ENCODE data around the gene RPP14.

The RPP14 gene

GRCh38 chr3:58352626-58353025, 46.6 kb downstream of the RPP14 start:
- no peak for TF ChIP-seq GLIS3 (CRISPR knock-in tag; IDR thresholded peaks at IDR 0.05)
- TF ChIP-seq, protein P1, sequence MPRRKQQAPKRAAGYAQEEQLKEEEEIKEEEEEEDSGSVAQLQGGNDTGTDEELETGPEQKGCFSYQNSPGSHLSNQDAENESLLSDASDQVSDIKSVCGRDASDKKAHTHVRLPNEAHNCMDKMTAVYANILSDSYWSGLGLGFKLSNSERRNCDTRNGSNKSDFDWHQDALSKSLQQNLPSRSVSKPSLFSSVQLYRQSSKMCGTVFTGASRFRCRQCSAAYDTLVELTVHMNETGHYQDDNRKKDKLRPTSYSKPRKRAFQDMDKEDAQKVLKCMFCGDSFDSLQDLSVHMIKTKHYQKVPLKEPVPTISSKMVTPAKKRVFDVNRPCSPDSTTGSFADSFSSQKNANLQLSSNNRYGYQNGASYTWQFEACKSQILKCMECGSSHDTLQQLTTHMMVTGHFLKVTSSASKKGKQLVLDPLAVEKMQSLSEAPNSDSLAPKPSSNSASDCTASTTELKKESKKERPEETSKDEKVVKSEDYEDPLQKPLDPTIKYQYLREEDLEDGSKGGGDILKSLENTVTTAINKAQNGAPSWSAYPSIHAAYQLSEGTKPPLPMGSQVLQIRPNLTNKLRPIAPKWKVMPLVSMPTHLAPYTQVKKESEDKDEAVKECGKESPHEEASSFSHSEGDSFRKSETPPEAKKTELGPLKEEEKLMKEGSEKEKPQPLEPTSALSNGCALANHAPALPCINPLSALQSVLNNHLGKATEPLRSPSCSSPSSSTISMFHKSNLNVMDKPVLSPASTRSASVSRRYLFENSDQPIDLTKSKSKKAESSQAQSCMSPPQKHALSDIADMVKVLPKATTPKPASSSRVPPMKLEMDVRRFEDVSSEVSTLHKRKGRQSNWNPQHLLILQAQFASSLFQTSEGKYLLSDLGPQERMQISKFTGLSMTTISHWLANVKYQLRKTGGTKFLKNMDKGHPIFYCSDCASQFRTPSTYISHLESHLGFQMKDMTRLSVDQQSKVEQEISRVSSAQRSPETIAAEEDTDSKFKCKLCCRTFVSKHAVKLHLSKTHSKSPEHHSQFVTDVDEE (CRISPR knock-in tag; IDR thresholded peaks at IDR 0.05) = no peak
- no peak for TF ChIP-seq ZC3H10 (CRISPR knock-in tag; IDR thresholded peaks at IDR 0.05)
- no peak for TF ChIP-seq ZFP3 (CRISPR knock-in tag; IDR thresholded peaks at IDR 0.05)
- no peak for TF ChIP-seq ZNF8 (CRISPR knock-in tag; IDR thresholded peaks at IDR 0.05)
- no peak for TF ChIP-seq BACH2 (CRISPR knock-in tag; IDR thresholded peaks at IDR 0.05; ENCODE audit: borderline replicate concordance)
- no peak for TF ChIP-seq POU6F1 (CRISPR knock-in tag; IDR thresholded peaks at IDR 0.05; ENCODE audit: borderline replicate concordance, low read depth)
- TF ChIP-seq ARNTL (CRISPR knock-in tag; IDR thresholded peaks at IDR 0.05; ENCODE audit: borderline replicate concordance, low read depth) = no peak
- TF ChIP-seq CREB5 (CRISPR knock-in tag; IDR thresholded peaks at IDR 0.05; ENCODE audit: low read depth) = no peak
- no peak for TF ChIP-seq ZFP30 (CRISPR knock-in tag; IDR thresholded peaks at IDR 0.05)
- no peak for TF ChIP-seq ESRRG (CRISPR knock-in tag; IDR thresholded peaks at IDR 0.05)

DNA sequence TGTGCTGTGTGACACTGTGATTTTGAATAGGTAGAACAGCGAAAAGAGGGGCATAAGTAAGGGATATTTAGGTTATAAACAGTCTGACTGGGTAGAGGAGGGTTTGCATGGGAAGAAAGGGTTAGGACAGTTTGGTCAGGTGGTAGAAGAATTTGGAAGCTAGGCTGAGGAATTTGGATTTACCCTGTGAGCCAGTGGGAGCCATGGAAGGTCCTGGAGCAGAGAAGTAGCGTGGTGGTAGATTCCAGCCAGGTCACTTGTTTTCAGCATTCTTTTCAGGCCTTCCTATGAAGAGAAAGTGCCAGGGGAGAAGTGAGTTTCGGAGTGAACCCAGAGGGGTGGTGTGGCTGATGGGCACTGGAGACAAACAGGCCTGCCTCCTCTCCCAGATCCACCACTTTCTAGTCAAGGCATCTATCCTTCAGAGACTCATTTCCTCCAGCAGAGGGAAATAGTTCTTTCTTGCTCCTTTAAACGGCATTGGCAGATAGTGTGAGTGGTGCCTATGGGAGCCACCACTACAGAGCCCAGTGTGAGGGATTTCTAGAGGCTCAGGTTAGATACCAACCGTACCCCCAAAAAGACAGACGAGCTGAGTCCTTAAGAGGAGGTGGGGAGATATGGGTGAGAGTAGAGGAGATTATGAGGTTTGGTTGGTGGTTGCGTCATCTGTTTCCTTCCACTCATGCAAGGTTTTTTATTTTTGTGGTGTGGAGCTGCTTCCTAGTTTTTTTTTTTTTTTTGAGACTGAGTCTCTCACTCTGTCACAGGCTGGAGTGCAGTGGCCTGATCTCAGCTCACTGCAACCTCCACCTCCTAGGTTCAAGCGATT, 47.9 kb downstream of the RPP14 start:
- TF ChIP-seq TOX (CRISPR knock-in tag; IDR thresholded peaks at IDR 0.05; ENCODE audit: borderline replicate concordance) (no peak), ISL1 (CRISPR knock-in tag; IDR thresholded peaks at IDR 0.05) (no peak), ZNF70 (CRISPR knock-in tag; IDR thresholded peaks at IDR 0.05) (no peak), SNAI2 (CRISPR knock-in tag; IDR thresholded peaks at IDR 0.05) (no peak), ZNF565 (CRISPR knock-in tag; conservative IDR thresholded peaks at IDR 0.05; ENCODE audit: low read depth) (no peak), ZFP30 (CRISPR knock-in tag; IDR thresholded peaks at IDR 0.05) (no peak), ARNTL (CRISPR knock-in tag; IDR thresholded peaks at IDR 0.05; ENCODE audit: borderline replicate concordance, low read depth) (no peak), BACH2 (CRISPR knock-in tag; IDR thresholded peaks at IDR 0.05; ENCODE audit: borderline replicate concordance) (no peak), TCF4 (CRISPR knock-in tag; IDR thresholded peaks at IDR 0.05; ENCODE audit: borderline replicate concordance) (no peak), CREB5 (CRISPR knock-in tag; IDR thresholded peaks at IDR 0.05; ENCODE audit: low read depth) (no peak), ESRRG (CRISPR knock-in tag; IDR thresholded peaks at IDR 0.05) (no peak), ZC3H10 (CRISPR knock-in tag; IDR thresholded peaks at IDR 0.05) (no peak), RARB (CRISPR knock-in tag; IDR thresholded peaks at IDR 0.05) (no peak), POU6F1 (CRISPR knock-in tag; IDR thresholded peaks at IDR 0.05; ENCODE audit: borderline replicate concordance, low read depth) (no peak), PPARA (CRISPR knock-in tag; IDR thresholded peaks at IDR 0.05; ENCODE audit: borderline replicate concordance) (no peak), ZFP3 (CRISPR knock-in tag; IDR thresholded peaks at IDR 0.05) (no peak), GLIS3 (CRISPR knock-in tag; IDR thresholded peaks at IDR 0.05) (no peak), ZNF8 (CRISPR knock-in tag; IDR thresholded peaks at IDR 0.05) (no peak)
- TF ChIP-seq, protein P1 (CRISPR knock-in tag; IDR thresholded peaks at IDR 0.05) = no peak
- no peak for ATAC-seq

More at GRCh38 chr3:58352626-58353025, 46.6 kb downstream of the RPP14 start:
- ATAC-seq = no peak

Data from SK-N-SH treated with all-trans-retinoic acid at 6 μM for 48 hours (cell line).